MM.1S (cell line): ENCODE results near the gene SNX20.

Source experiments
- DNase-seq: peaks from one replicate; pipeline ENCODE4 v3.0.0-alpha.2; 2015
- H2AFZ ChIP-seq: fragments of 300-600 bp; sonication (generic); 2 replicates; pipeline ENCODE4 v1.6.0; 2016; ENCODE audit warnings: antibody characterized with exemption, low read length
- H3F3A ChIP-seq: fragments of 300-600 bp; sonication (generic); 2 replicates; pipeline ENCODE4 v1.6.1; 2016; ENCODE audit warnings: mild to moderate bottlenecking, antibody characterized with exemption, low read length, moderate library complexity, mixed read lengths; ENCODE audit not compliant: insufficient read depth
- H3K27ac ChIP-seq: fragments of 300-600 bp; sonication (generic); 2 replicates; pipeline ENCODE4 v1.5.1; 2016; ENCODE audit warnings: mild to moderate bottlenecking, low read length
- H3K27me3 ChIP-seq: fragments of 300-600 bp; sonication (generic); replicated peaks from 2 replicates; pipeline ENCODE4 v1.6.0; 2016; ENCODE audit warnings: low read length; ENCODE audit not compliant: insufficient read depth
- H3K36me3 ChIP-seq: fragments of 300-600 bp; sonication (generic); replicated peaks from 2 replicates; pipeline ENCODE4 v1.6.1; 2016; ENCODE audit warnings: mild to moderate bottlenecking, low read length, mixed read lengths; ENCODE audit not compliant: insufficient read depth
- H3K4me1 ChIP-seq: fragments of 300-600 bp; sonication (generic); 2 replicates; pipeline ENCODE4 v1.6.1; 2016; ENCODE audit warnings: low read length, mixed read lengths
- H3K4me2 ChIP-seq: fragments of 300-600 bp; sonication (generic); 2 replicates; pipeline ENCODE4 v1.6.0; 2016; ENCODE audit warnings: low read depth, low read length
- H3K4me3 ChIP-seq: fragments of 300-600 bp; sonication (generic); 2 replicates; pipeline ENCODE4 v1.5.1; 2016; ENCODE audit warnings: low read length, mixed read lengths
- H3K79me2 ChIP-seq: fragments of 300-600 bp; sonication (generic); 2 replicates; pipeline ENCODE4 v1.6.1; 2016; ENCODE audit warnings: mixed run types, low read length, mixed read lengths
- H3K9ac ChIP-seq: fragments of 300-600 bp; sonication (generic); 2 replicates; pipeline ENCODE4 v1.6.1; 2016; ENCODE audit warnings: low read length, mixed read lengths
- H3K9me2 ChIP-seq: fragments of 300-600 bp; sonication (generic); replicated peaks from 2 replicates; pipeline ENCODE4 v1.6.1; 2016; ENCODE audit warnings: mild to moderate bottlenecking, low read length, mixed read lengths; ENCODE audit not compliant: insufficient read depth
- H3K9me3 ChIP-seq: fragments of 300-600 bp; sonication (generic); replicated peaks from 2 replicates; pipeline ENCODE4 v1.6.1; 2016; ENCODE audit warnings: mild to moderate bottlenecking, low read length, mixed read lengths; ENCODE audit not compliant: insufficient read depth
- H4K20me1 ChIP-seq: fragments of 300-600 bp; sonication (generic); 2 replicates; pipeline ENCODE4 v1.6.1; 2016; ENCODE audit warnings: mild to moderate bottlenecking, low read length, moderate library complexity, mixed read lengths; ENCODE audit not compliant: insufficient read depth
- EZH2 ChIP-seq: fragments of 300-600 bp; sonication (generic); optimal IDR thresholded peaks from 2 replicates; pipeline ENCODE3; 2017; ENCODE audit warnings: low read depth, mild to moderate bottlenecking, antibody characterized with exemption, low read length, mixed read lengths
- EZH2phosphoT487 ChIP-seq: fragments of 300-600 bp; sonication (generic); IDR thresholded peaks from 2 replicates; pipeline ENCODE4 v1.6.1; 2018; ENCODE audit warnings: antibody characterized with exemption, low read length
- TF ChIP-seq, protein P1 (sequence below): fragments of 300-600 bp; sonication (generic); IDR thresholded peaks from 2 replicates; pipeline ENCODE4 v1.5.1; 2016; ENCODE audit warnings: antibody characterized with exemption, low read length, mixed read lengths

The SNX20 gene

DNA sequence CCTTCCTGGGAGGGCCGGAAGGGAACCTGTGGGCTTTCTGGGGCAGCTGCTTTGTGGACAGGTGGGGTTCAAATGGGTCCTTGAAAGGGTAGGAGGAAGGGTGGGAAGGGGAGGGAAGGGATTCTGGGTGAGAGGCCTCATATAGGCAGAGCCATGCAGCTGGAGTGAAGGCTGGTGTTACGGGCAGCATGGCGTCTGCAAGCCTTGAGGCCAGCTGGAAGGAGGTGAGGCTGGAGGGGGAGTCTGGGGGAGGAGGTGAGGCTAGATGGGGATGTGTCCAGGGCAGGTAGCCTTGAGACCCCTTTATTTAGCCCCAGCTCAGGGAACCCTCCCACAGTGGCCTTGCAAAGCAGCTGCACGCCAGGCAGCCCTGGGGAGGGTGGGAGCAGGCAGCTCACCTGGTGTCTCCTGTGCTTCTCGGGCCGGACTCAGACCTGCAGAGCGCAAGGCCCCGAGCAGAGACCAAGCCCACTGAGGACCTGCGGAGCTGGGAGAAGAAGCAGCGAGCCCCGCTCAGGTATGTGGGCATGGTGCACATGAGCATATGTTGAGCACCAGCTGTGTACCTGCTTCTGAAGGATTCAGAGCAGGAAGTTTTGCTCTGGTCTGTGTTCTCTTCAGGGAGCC is 50.6 kb downstream of the SNX20 start:
- Histone ChIP-seq H3K4me1 (no peaks in the 10 kb centered on the region), H3K27me3 (no peaks in the 10 kb centered on the region), H3K27ac (no peak overlapping the region), H3K9ac (no peak overlapping the region), H3F3A (no peaks in the 10 kb centered on the region), H3K4me3 (no peak overlapping the region), H2AFZ (no peak overlapping the region), H4K20me1 (no peaks in the 10 kb centered on the region), H3K9me2 (no peaks in the 10 kb centered on the region), H3K79me2 (no peaks in the 10 kb centered on the region), H3K4me2 (no peak overlapping the region), H3K9me3 (no peaks in the 10 kb centered on the region), H3K36me3 (no peaks in the 10 kb centered on the region)
- DNase-seq, result no peak
- TF ChIP-seq, protein P1, sequence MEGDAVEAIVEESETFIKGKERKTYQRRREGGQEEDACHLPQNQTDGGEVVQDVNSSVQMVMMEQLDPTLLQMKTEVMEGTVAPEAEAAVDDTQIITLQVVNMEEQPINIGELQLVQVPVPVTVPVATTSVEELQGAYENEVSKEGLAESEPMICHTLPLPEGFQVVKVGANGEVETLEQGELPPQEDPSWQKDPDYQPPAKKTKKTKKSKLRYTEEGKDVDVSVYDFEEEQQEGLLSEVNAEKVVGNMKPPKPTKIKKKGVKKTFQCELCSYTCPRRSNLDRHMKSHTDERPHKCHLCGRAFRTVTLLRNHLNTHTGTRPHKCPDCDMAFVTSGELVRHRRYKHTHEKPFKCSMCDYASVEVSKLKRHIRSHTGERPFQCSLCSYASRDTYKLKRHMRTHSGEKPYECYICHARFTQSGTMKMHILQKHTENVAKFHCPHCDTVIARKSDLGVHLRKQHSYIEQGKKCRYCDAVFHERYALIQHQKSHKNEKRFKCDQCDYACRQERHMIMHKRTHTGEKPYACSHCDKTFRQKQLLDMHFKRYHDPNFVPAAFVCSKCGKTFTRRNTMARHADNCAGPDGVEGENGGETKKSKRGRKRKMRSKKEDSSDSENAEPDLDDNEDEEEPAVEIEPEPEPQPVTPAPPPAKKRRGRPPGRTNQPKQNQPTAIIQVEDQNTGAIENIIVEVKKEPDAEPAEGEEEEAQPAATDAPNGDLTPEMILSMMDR, result no peak
- TF ChIP-seq EZH2 (no peak), EZH2phosphoT487 (no peak)

DNA sequence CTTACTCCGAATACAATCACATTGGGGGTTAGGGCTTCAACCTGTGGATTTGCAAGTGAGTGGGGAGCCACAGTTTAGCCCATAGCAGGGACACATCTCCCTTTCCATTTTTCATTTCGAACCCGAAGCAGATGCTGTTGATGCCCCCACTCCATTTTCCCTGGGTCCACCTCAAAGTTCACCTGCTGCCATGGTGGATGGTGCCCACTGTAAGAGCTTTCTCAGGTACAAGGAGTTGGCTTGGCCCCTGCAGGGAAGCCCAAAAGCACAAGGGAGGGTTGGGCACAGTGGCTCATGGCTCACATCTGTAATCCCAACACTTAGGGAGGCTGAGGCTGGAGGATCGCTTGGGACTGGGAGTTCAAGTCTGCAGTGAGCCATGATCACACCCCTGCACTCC is 51.8 kb downstream of the SNX20 start:
- Histone ChIP-seq H3K27ac (no peak overlapping the region), H3K9me2 (no peaks in the 10 kb centered on the region), H3K27me3 (no peaks in the 10 kb centered on the region), H4K20me1 (no peaks in the 10 kb centered on the region), H3F3A (no peaks in the 10 kb centered on the region), H3K36me3 (no peaks in the 10 kb centered on the region), H3K79me2 (no peaks in the 10 kb centered on the region), H3K9me3 (no peaks in the 10 kb centered on the region), H3K4me1 (no peaks in the 10 kb centered on the region), H3K4me3 (no peak overlapping the region), H2AFZ (no peak overlapping the region), H3K9ac (no peak overlapping the region), H3K4me2 (no peak overlapping the region)
- no peak for DNase-seq
- TF ChIP-seq EZH2phosphoT487 (no peak), EZH2 (no peak)
- TF ChIP-seq, protein P1, result no peak

DNA sequence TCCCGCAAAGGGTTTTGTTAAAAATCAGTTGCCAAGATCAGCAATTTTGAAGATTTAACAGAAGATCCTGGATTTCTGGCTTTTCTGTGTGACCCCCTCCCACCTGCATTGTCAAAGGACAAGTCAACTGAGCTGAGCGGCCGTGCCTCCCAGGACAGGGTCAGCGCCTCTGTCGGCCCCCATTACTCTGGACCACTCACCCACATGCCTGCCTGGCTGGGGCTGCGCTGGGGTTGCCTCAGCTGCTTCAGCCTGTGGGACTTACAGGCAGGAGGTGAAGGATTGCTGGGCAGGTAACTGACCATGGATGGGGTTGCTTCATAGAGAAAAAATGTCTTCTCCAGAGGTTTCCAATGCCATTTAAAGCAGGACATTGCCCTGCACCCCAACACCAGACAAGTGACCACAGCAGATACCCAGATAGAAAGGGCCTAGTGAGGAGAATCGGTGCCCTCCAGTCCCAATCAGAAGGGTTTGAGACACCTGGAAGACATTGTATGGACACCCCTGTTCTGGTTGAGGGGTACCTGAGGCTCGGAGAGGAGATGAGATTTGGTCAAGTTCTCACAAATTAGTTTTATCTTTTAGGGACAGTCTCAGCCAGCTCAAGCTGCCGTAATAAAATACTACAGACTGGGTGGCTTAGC is 52.8 kb downstream of the SNX20 start:
- Histone ChIP-seq H4K20me1 (no peaks in the 10 kb centered on the region), H2AFZ (no peak overlapping the region), H3K27me3 (no peaks in the 10 kb centered on the region), H3K79me2 (no peaks in the 10 kb centered on the region), H3K36me3 (no peaks in the 10 kb centered on the region), H3F3A (no peaks in the 10 kb centered on the region), H3K4me3 (no peak overlapping the region), H3K9me3 (no peaks in the 10 kb centered on the region), H3K9me2 (no peaks in the 10 kb centered on the region), H3K9ac (no peak overlapping the region), H3K27ac (no peak overlapping the region), H3K4me1 (no peaks in the 10 kb centered on the region), H3K4me2 (no peak overlapping the region)
- TF ChIP-seq, protein P1, result no peak
- no peak for TF ChIP-seq EZH2phosphoT487
- no peak for TF ChIP-seq EZH2
- DNase-seq, result no peak
